ENCODE data around the gene OR6A2.
"Not testable (repeated sequence)": the region's sequence is repeated elsewhere in the genome, so short reads cannot be mapped to it uniquely, and the experiment has no call there.

OR6A2 gene

GRCh38 chr11:6799402-6799801 is at the start of gene OR6A2:
OR6A2 (minus strand) TSS chr11:6799689; CDS start chr11:6795708, 3,981 bp downstream.
- no peak for TF ChIP-seq POLR2A (IDR thresholded peaks at IDR 0.05; ENCODE audit: low read depth, low read length)
- DNase-seq (ENCODE audit: insufficient read length, low spot score) (no peak), FAIRE-seq (peak; percentile 45)

GRCh38 chr11:6845383-6845782 is 45.9 kb upstream of the OR6A2 start, which contains the start of gene OR10A5:
OR10A5 (plus strand) TSS chr11:6845683; CDS start chr11:6845683, 0 bp downstream.
- TF ChIP-seq POLR2A (IDR thresholded peaks at IDR 0.05; ENCODE audit: low read depth, low read length), result no peak
- no peak for DNase-seq (ENCODE audit: insufficient read length, low spot score)
- FAIRE-seq, result no peak

GRCh38 chr11:6844356-6844755 is 44.9 kb upstream of the OR6A2 start:
- DNase-seq (ENCODE audit: insufficient read length, low spot score) (no peak), FAIRE-seq (no peak)
- TF ChIP-seq POLR2A (IDR thresholded peaks at IDR 0.05; ENCODE audit: low read depth, low read length), result no peak

DNA sequence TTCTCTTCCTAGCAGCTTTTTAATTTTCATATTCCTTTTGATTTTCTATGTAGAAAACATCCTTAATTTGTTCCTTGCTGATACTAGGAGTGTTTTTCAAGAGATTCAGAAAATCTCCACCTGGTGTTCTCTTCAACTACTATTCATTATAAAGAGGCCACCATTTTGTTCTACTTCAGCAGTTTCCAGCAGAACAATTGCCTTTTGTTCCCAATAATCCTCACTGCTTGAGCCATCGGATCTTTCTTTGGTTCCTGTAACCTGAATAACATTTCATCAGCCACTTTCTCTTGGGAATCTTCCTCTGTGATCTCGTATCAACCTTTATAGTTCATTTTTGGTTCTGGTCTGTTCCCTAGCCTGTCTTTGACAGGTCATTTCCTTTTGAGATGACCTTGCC is 44.2 kb upstream of the OR6A2 start:
- no peak for FAIRE-seq
- TF ChIP-seq POLR2A (IDR thresholded peaks at IDR 0.05; ENCODE audit: low read depth, low read length), result no peak
- no peak for DNase-seq (ENCODE audit: insufficient read length, low spot score)

DNA sequence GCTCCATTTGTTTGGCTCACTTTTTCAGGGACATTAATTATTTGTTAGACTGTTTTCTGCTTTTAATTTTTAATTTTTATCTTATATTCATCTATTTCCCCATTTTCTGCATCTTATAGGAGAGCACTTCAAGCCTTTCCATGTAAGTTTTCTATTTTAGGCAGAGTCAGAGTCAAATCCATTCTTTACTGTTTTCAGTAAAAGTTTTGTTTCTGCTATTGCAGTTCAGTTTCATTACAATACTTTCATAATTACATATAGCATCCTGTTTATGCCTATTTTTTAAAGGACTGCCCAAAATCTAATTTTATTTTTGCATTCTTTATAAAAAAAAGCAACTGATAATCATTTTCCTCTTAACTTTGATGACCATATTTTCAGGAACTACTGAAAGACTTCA is 42.2 kb upstream of the OR6A2 start:
- FAIRE-seq (no peak), DNase-seq (ENCODE audit: insufficient read length, low spot score) (no peak)
- TF ChIP-seq POLR2A (IDR thresholded peaks at IDR 0.05; ENCODE audit: low read depth, low read length), result no peak

- TF ChIP-seq POLR2A (IDR thresholded peaks at IDR 0.05; ENCODE audit: low read depth, low read length), result no peak
- DNase-seq (ENCODE audit: insufficient read length, low spot score) (no peak), FAIRE-seq (no peak)
Observed at GRCh38 chr11:6834021-6834420, 34.5 kb upstream of the OR6A2 start.

DNA sequence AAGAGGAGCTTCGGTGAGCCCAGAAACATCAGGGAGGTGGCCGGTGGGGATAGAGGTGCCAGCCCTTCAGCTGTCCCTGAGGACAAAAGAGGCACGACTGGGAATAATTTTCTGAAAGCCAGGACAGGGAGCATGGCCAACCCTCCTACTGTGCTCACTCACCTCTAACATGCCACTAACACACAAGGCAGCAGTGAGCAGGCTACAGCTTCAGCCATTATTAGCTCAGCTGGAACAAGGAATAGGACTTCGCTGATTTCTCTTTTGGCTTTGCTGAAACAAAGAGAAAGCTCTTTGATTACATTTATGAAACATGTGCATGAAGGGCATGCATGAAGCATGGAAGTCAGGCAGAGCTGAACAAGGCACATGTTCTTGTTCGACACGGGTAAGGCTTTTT is 33.9 kb upstream of the OR6A2 start:
- no peak for FAIRE-seq
- DNase-seq (ENCODE audit: insufficient read length, low spot score), result no peak
- TF ChIP-seq POLR2A (IDR thresholded peaks at IDR 0.05; ENCODE audit: low read depth, low read length), result no peak

GRCh38 chr11:6828103-6828502 is 28.6 kb upstream of the OR6A2 start:
- no peak for TF ChIP-seq POLR2A (IDR thresholded peaks at IDR 0.05; ENCODE audit: low read depth, low read length)
- FAIRE-seq (peak; percentile 11), DNase-seq (ENCODE audit: insufficient read length, low spot score) (no peak)

GRCh38 chr11:6825231-6825744 is 25.8 kb upstream of the OR6A2 start:
- DNase-seq (ENCODE audit: insufficient read length, low spot score), result no peak
- peak; percentile 80 for FAIRE-seq
- TF ChIP-seq POLR2A (IDR thresholded peaks at IDR 0.05; ENCODE audit: low read depth, low read length), result no peak

DNA sequence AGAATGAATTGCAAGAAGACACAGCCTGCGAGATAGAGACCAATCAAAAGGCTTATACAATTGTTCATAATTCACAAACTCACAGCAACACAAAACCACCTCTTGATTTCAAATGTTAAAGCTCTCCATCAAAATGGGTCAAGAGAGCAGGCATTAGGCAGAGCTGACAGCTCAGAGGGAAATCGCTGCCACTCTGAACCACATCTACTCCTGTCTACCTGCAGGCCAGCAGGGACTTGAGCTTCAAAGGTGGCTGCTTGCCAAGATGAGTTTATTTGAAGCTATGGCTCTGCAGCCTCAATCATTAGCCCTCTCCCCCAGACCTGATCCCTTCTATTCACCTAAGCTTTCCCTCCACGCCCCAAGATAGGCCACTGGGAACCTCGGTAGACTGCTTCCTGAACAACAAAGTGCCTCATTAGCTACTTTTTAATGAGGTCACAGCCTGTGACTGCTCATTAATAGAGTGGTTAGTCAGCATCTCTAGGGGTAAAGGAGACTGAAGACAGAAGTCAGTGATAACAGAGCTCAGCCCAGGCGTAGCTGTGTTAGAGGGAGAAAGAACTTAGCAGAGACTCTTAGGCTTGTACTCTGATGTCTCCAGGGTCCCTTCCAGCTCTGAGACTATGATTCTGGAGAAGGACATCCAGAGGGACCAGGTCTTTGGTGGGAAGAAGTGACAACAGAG is 24.8 kb upstream of the OR6A2 start:
- DNase-seq (ENCODE audit: insufficient read length, low spot score) (no peak), FAIRE-seq (no peak)
- TF ChIP-seq POLR2A (IDR thresholded peaks at IDR 0.05; ENCODE audit: low read depth, low read length), result no peak

GRCh38 chr11:6818967-6819366 is 19.5 kb upstream of the OR6A2 start:
- FAIRE-seq (no peak), DNase-seq (ENCODE audit: insufficient read length, low spot score) (no peak)
- TF ChIP-seq POLR2A (IDR thresholded peaks at IDR 0.05; ENCODE audit: low read depth, low read length), result no peak

DNA sequence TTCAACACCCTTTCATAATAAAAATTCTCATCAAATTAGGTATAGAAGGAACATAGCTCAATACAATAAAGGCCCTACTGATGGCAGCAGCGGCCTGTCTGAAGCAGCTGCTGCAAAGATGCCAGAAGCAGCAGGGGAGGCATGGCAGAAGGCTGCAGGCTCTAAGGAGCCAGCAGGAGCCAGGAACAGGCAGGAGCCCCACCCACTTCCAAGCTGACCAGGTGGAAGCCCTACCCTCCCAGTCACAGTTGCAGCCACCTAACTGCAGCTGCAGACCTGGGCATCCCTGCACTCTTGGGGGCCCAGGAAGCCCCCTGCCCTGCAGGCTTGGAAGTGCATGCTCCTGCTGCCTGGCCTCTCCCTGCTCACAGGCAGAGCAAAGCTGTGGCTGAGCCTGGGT is 18.2 kb upstream of the OR6A2 start:
- DNase-seq (ENCODE audit: insufficient read length, low spot score) (no peak), FAIRE-seq (no peak)
- TF ChIP-seq POLR2A (IDR thresholded peaks at IDR 0.05; ENCODE audit: low read depth, low read length), result no peak

GRCh38 chr11:6813656-6814055 is 14.2 kb upstream of the OR6A2 start:
- DNase-seq (ENCODE audit: insufficient read length, low spot score) (no peak), FAIRE-seq (no peak)
- no peak for TF ChIP-seq POLR2A (IDR thresholded peaks at IDR 0.05; ENCODE audit: low read depth, low read length)

DNA sequence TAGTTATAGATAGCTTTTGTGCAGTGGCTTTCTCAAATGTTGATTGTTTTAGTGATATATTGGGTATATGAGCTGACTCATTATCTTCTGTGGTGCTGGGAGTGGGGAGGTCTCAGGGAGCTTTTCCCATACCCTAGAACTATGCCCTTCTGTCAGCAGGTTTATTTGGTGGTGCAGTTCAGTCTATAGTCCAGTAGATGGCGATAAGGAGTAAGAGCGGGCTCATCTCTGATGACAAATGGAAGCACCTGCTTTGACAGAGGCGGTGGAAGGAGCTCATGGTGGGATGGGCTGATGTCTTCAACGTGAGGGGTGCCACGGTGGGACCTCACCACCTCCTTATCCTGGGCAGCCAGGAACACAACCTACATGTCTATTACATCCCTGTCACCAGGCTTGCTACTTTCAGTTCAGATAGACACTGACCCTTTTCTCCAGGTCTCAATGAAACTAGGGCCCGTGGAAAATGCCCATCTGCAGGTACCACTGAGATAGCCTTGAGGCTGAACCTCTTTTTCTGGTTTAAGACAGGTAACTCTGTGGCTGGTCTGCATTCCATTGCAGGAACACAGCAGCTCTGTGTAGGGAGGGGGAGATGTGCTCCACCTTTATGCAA is 13.0 kb upstream of the OR6A2 start:
- FAIRE-seq (peak; percentile 96), DNase-seq (ENCODE audit: insufficient read length, low spot score) (peak; percentile 33)
- TF ChIP-seq POLR2A (IDR thresholded peaks at IDR 0.05; ENCODE audit: low read depth, low read length), result 0 out of 2 replicates have a peak, but pooled peaks have one; percentile 13

- DNase-seq (ENCODE audit: insufficient read length, low spot score); FAIRE-seq: not testable (repeated sequence)
Observed at GRCh38 chr11:6801075-6801474, 1.6 kb upstream of the OR6A2 start.
